Stimulated activated naive CD4-positive, alpha-beta T cell (primary cell): Measurements from ENCODE around the gene GPC6.

Experiments used
- DNase-seq, 6 experiments: peaks; one replicate each; lab custom pipeline; 2025; lab: John Stamatoyannopoulos, UW

The GPC6 gene

GRCh38 chr13:94303644-94304174, 1077.1 kb downstream of the GPC6 start:
- DNase-seq: no peak

GRCh38 chr13:94305033-94305432, 1078.4 kb downstream of the GPC6 start:
- no peak for DNase-seq

GRCh38 chr13:94305463-94305862, 1078.9 kb downstream of the GPC6 start:
- DNase-seq: no peak

GRCh38 chr13:94305934-94306333, 1079.3 kb downstream of the GPC6 start:
- no peak for DNase-seq

- no peak for DNase-seq
Observed at GRCh38 chr13:94308832-94309231, 1082.2 kb downstream of the GPC6 start.

GRCh38 chr13:94309576-94309975, 1083.0 kb downstream of the GPC6 start:
- no peak for DNase-seq

GRCh38 chr13:94309997-94310855, 1083.6 kb downstream of the GPC6 start:
- no peak for DNase-seq

- no peak for DNase-seq
Observed at GRCh38 chr13:94311893-94312292, 1085.3 kb downstream of the GPC6 start.

GRCh38 chr13:94312511-94313216, 1086.1 kb downstream of the GPC6 start:
- DNase-seq: no peak

- DNase-seq: no peak
Observed at GRCh38 chr13:94313321-94313910, 1086.8 kb downstream of the GPC6 start.

- DNase-seq: no peak
Observed at GRCh38 chr13:94313926-94314325, 1087.3 kb downstream of the GPC6 start.

GRCh38 chr13:94315188-94315587, 1088.6 kb downstream of the GPC6 start:
- DNase-seq: no peak

- DNase-seq: no peak
Observed at GRCh38 chr13:94317063-94317491, 1090.5 kb downstream of the GPC6 start.

- DNase-seq: no peak
Observed at GRCh38 chr13:94318418-94318817, 1091.8 kb downstream of the GPC6 start.

GRCh38 chr13:94319501-94319900, 1092.9 kb downstream of the GPC6 start:
- DNase-seq: no peak

GRCh38 chr13:94322925-94323763, 1096.5 kb downstream of the GPC6 start:
- DNase-seq: no peak

GRCh38 chr13:94323764-94324758, 1097.5 kb downstream of the GPC6 start:
- peak in 4 of 6 experiments; percentile 10 to 76 (median 67) for DNase-seq

GRCh38 chr13:94324767-94325540, 1098.3 kb downstream of the GPC6 start:
- no peak for DNase-seq

GRCh38 chr13:94325650-94326049, 1099.0 kb downstream of the GPC6 start:
- no peak for DNase-seq

- peak in 3 of 6 experiments; percentile 18 to 55 (median 41) for DNase-seq
Observed at GRCh38 chr13:94327318-94327717, 1100.7 kb downstream of the GPC6 start.
